Measurements from ENCODE around the gene DUSP23. TPM values are rescaled to one million over a fixed set of nuclear protein-coding genes. Genes with fewer than 3 reads are reported as not detected.

DUSP23 gene
- total RNA-seq, 1 experiment from 2014 or later, result 31.0 TPM

GRCh38 chr1:159802111-159802510, 21.3 kb downstream of the DUSP23 start, which contains the start of gene FCRL6:
Gene FCRL6 (plus strand): TSS chr1:159802360. CDS start chr1:159802425, 65 bp downstream.
- no TSS peak for BruUV-seq (replicated peaks)
- H3K9me3 ChIP-seq (ENCODE audit: low read depth, low read length, poor library complexity, severe bottlenecking), result no peaks in the 10 kb centered on the region
- CTCF ChIA-PET, result no interaction called here

GRCh38 chr1:159803956-159804689, 23.4 kb downstream of the DUSP23 start:
- no TSS peak for BruUV-seq (replicated peaks)
- no peak for DNase-seq (ENCODE audit: low spot score)
- CTCF ChIA-PET, result interaction anchor here (0.5 to 1.6 kb wide), 2 partner anchors 14 to 204 kb away, joined by 3 read pairs; no protein-coding TSS in a partner anchor

More at GRCh38 chr1:159802111-159802510, 21.3 kb downstream of the DUSP23 start, which contains the start of gene FCRL6:
- Histone ChIP-seq H3K27me3 (replicated peaks; ENCODE audit: insufficient read depth, low read depth, low read length, poor library complexity) (no peaks in the 10 kb centered on the region), H3K27ac (ENCODE audit: low read depth, low read length, poor library complexity, severe bottlenecking) (no peak within 1 kb of the TSS), H3K4me1 (ENCODE audit: insufficient read depth, low read length, poor library complexity, severe bottlenecking) (no peaks in the 10 kb centered on the region), H3K36me3 (ENCODE audit: insufficient read depth, low read length, poor library complexity, severe bottlenecking) (no peaks in the 10 kb centered on the region), H3K4me3 (ENCODE audit: low read depth, low read length, poor library complexity, severe bottlenecking) (no peak within 1 kb of the TSS)
- TF ChIP-seq CTCF (conservative IDR thresholded peaks at IDR 0.05; ENCODE audit: low read depth, low read length), result no peak
- TF ChIP-seq EZH2 (IDR thresholded peaks at IDR 0.05; ENCODE audit: borderline replicate concordance, low read depth, low read length, poor library complexity, severe bottlenecking), result no peak
- POLR2A ChIA-PET (ENCODE audit: low non-redundant PET), result no interaction called here
- DNase-seq (ENCODE audit: low spot score), result no peak
- intact Hi-C loops (cut with micrococcal nuclease; ENCODE audit: unreplicated experiment), result no loop called here

GRCh38 chr1:159804924-159805323, 24.2 kb downstream of the DUSP23 start:
- DNase-seq (ENCODE audit: low spot score), result no peak
- POLR2A ChIA-PET (ENCODE audit: low non-redundant PET), result no interaction called here
- Histone ChIP-seq H3K4me3 (ENCODE audit: low read depth, low read length, poor library complexity, severe bottlenecking) (no peak overlapping the region), H3K27ac (ENCODE audit: low read depth, low read length, poor library complexity, severe bottlenecking) (no peak overlapping the region), H3K4me1 (ENCODE audit: insufficient read depth, low read length, poor library complexity, severe bottlenecking) (no peaks in the 10 kb centered on the region), H3K9me3 (ENCODE audit: low read depth, low read length, poor library complexity, severe bottlenecking) (no peaks in the 10 kb centered on the region), H3K36me3 (ENCODE audit: insufficient read depth, low read length, poor library complexity, severe bottlenecking) (no peaks in the 10 kb centered on the region), H3K27me3 (replicated peaks; ENCODE audit: insufficient read depth, low read depth, low read length, poor library complexity) (no peaks in the 10 kb centered on the region)
- TF ChIP-seq EZH2 (IDR thresholded peaks at IDR 0.05; ENCODE audit: borderline replicate concordance, low read depth, low read length, poor library complexity, severe bottlenecking), result no peak
- TF ChIP-seq CTCF (conservative IDR thresholded peaks at IDR 0.05; ENCODE audit: low read depth, low read length), result no peak
- CTCF ChIA-PET, result interaction anchor here (0.5 to 1.6 kb wide), 2 partner anchors 14 to 203 kb away, joined by 3 read pairs; no protein-coding TSS in a partner anchor
- intact Hi-C loops (cut with micrococcal nuclease; ENCODE audit: unreplicated experiment), result no loop called here
- BruUV-seq (replicated peaks), result no TSS peak

More at GRCh38 chr1:159803956-159804689, 23.4 kb downstream of the DUSP23 start:
- no peak for TF ChIP-seq EZH2 (IDR thresholded peaks at IDR 0.05; ENCODE audit: borderline replicate concordance, low read depth, low read length, poor library complexity, severe bottlenecking)
- TF ChIP-seq CTCF (conservative IDR thresholded peaks at IDR 0.05; ENCODE audit: low read depth, low read length), result no peak
- H3K4me1 ChIP-seq (ENCODE audit: insufficient read depth, low read length, poor library complexity, severe bottlenecking), result no peaks in the 10 kb centered on the region
- H3K4me3 ChIP-seq (ENCODE audit: low read depth, low read length, poor library complexity, severe bottlenecking), result no peak overlapping the region
- H3K36me3 ChIP-seq (ENCODE audit: insufficient read depth, low read length, poor library complexity, severe bottlenecking), result no peaks in the 10 kb centered on the region
- no peaks in the 10 kb centered on the region for H3K27me3 ChIP-seq (replicated peaks; ENCODE audit: insufficient read depth, low read depth, low read length, poor library complexity)
- intact Hi-C loops (cut with micrococcal nuclease; ENCODE audit: unreplicated experiment), result no loop called here
- no peaks in the 10 kb centered on the region for H3K9me3 ChIP-seq (ENCODE audit: low read depth, low read length, poor library complexity, severe bottlenecking)
- no peak overlapping the region for H3K27ac ChIP-seq (ENCODE audit: low read depth, low read length, poor library complexity, severe bottlenecking)
- POLR2A ChIA-PET (ENCODE audit: low non-redundant PET), result no interaction called here
